Measurements from ENCODE around the gene RAD51B.

RAD51B gene

GRCh38 chr14:68539241-68539737 is 719.7 kb downstream of the RAD51B start:
- Mint-ChIP-seq H3K4me1 (ENCODE audit: low read depth) (peaks cover 2% of the 10 kb centered on the region), H3K4me3 (no peak overlapping the region), H3K36me3 (ENCODE audit: low read depth) (no peaks in the 10 kb centered on the region), H3K9me3 (no peaks in the 10 kb centered on the region), H3K27me3 (ENCODE audit: low read depth) (peaks cover 7% of the 10 kb centered on the region), H3K27ac (no peak overlapping the region)

- no peaks in the 10 kb centered on the region for H3K4me1 Mint-ChIP-seq (ENCODE audit: low read depth)
- H3K9me3 Mint-ChIP-seq = no peaks in the 10 kb centered on the region
- H3K27me3 Mint-ChIP-seq (ENCODE audit: low read depth) = peaks cover 7% of the 10 kb centered on the region
- H3K4me3 Mint-ChIP-seq = no peak overlapping the region
- H3K36me3 Mint-ChIP-seq (ENCODE audit: low read depth) = no peaks in the 10 kb centered on the region
- H3K27ac Mint-ChIP-seq = no peak overlapping the region
Measured at GRCh38 chr14:68539789-68540188, 720.2 kb downstream of the RAD51B start.

GRCh38 chr14:68541178-68541896 is 721.8 kb downstream of the RAD51B start:
- H3K36me3 Mint-ChIP-seq (ENCODE audit: low read depth) = no peaks in the 10 kb centered on the region
- no peak overlapping the region for H3K4me3 Mint-ChIP-seq
- H3K9me3 Mint-ChIP-seq = no peaks in the 10 kb centered on the region
- no peak overlapping the region for H3K27ac Mint-ChIP-seq
- H3K4me1 Mint-ChIP-seq (ENCODE audit: low read depth) = no peaks in the 10 kb centered on the region
- H3K27me3 Mint-ChIP-seq (ENCODE audit: low read depth) = no peaks in the 10 kb centered on the region

GRCh38 chr14:68542346-68542745 is 722.8 kb downstream of the RAD51B start:
- Mint-ChIP-seq H3K27me3 (ENCODE audit: low read depth) (no peaks in the 10 kb centered on the region), H3K36me3 (ENCODE audit: low read depth) (no peaks in the 10 kb centered on the region), H3K27ac (no peak overlapping the region), H3K4me1 (ENCODE audit: low read depth) (no peaks in the 10 kb centered on the region), H3K4me3 (no peak overlapping the region), H3K9me3 (no peaks in the 10 kb centered on the region)

- no peaks in the 10 kb centered on the region for H3K4me1 Mint-ChIP-seq (ENCODE audit: low read depth)
- H3K9me3 Mint-ChIP-seq = no peaks in the 10 kb centered on the region
- H3K36me3 Mint-ChIP-seq (ENCODE audit: low read depth) = no peaks in the 10 kb centered on the region
- no peaks in the 10 kb centered on the region for H3K27me3 Mint-ChIP-seq (ENCODE audit: low read depth)
- no peak overlapping the region for H3K4me3 Mint-ChIP-seq
- no peak overlapping the region for H3K27ac Mint-ChIP-seq
Measured at GRCh38 chr14:68543516-68543915, 723.9 kb downstream of the RAD51B start.

- H3K27ac Mint-ChIP-seq = no peak overlapping the region
- no peaks in the 10 kb centered on the region for H3K36me3 Mint-ChIP-seq (ENCODE audit: low read depth)
- H3K27me3 Mint-ChIP-seq (ENCODE audit: low read depth) = no peaks in the 10 kb centered on the region
- no peak overlapping the region for H3K4me3 Mint-ChIP-seq
- no peaks in the 10 kb centered on the region for H3K9me3 Mint-ChIP-seq
- no peaks in the 10 kb centered on the region for H3K4me1 Mint-ChIP-seq (ENCODE audit: low read depth)
Measured at GRCh38 chr14:68544081-68544892, 724.7 kb downstream of the RAD51B start.

- no peak overlapping the region for H3K27ac Mint-ChIP-seq
- H3K9me3 Mint-ChIP-seq = no peaks in the 10 kb centered on the region
- peaks cover 5% of the 10 kb centered on the region for H3K27me3 Mint-ChIP-seq (ENCODE audit: low read depth)
- no peaks in the 10 kb centered on the region for H3K36me3 Mint-ChIP-seq (ENCODE audit: low read depth)
- H3K4me3 Mint-ChIP-seq = no peak overlapping the region
- H3K4me1 Mint-ChIP-seq (ENCODE audit: low read depth) = no peaks in the 10 kb centered on the region
Measured at GRCh38 chr14:68546839-68547238, 727.3 kb downstream of the RAD51B start.

- Mint-ChIP-seq H3K4me3 (no peak overlapping the region), H3K36me3 (ENCODE audit: low read depth) (no peaks in the 10 kb centered on the region), H3K4me1 (ENCODE audit: low read depth) (no peaks in the 10 kb centered on the region), H3K27me3 (ENCODE audit: low read depth) (peaks cover 5% of the 10 kb centered on the region), H3K9me3 (no peaks in the 10 kb centered on the region), H3K27ac (no peak overlapping the region)
Measured at GRCh38 chr14:68547305-68548193, 728.0 kb downstream of the RAD51B start.

- H3K36me3 Mint-ChIP-seq (ENCODE audit: low read depth) = no peaks in the 10 kb centered on the region
- H3K4me3 Mint-ChIP-seq = no peak overlapping the region
- no peak overlapping the region for H3K27ac Mint-ChIP-seq
- no peaks in the 10 kb centered on the region for H3K4me1 Mint-ChIP-seq (ENCODE audit: low read depth)
- peaks cover 5% of the 10 kb centered on the region for H3K27me3 Mint-ChIP-seq (ENCODE audit: low read depth)
- H3K9me3 Mint-ChIP-seq = no peaks in the 10 kb centered on the region
Measured at GRCh38 chr14:68548194-68549076, 728.9 kb downstream of the RAD51B start.

- no peaks in the 10 kb centered on the region for H3K9me3 Mint-ChIP-seq
- no peak overlapping the region for H3K4me3 Mint-ChIP-seq
- no peaks in the 10 kb centered on the region for H3K4me1 Mint-ChIP-seq (ENCODE audit: low read depth)
- no peak overlapping the region for H3K27ac Mint-ChIP-seq
- H3K27me3 Mint-ChIP-seq (ENCODE audit: low read depth) = peaks cover 5% of the 10 kb centered on the region
- H3K36me3 Mint-ChIP-seq (ENCODE audit: low read depth) = no peaks in the 10 kb centered on the region
Measured at GRCh38 chr14:68550338-68550715, 730.7 kb downstream of the RAD51B start.

- Mint-ChIP-seq H3K4me1 (ENCODE audit: low read depth) (no peaks in the 10 kb centered on the region), H3K9me3 (no peaks in the 10 kb centered on the region), H3K27ac (no peak overlapping the region), H3K36me3 (ENCODE audit: low read depth) (no peaks in the 10 kb centered on the region), H3K27me3 (ENCODE audit: low read depth) (peaks cover 5% of the 10 kb centered on the region), H3K4me3 (no peak overlapping the region)
Measured at GRCh38 chr14:68551045-68551683, 731.6 kb downstream of the RAD51B start.

- Mint-ChIP-seq H3K4me1 (ENCODE audit: low read depth) (no peaks in the 10 kb centered on the region), H3K27me3 (ENCODE audit: low read depth) (peaks cover 5% of the 10 kb centered on the region), H3K36me3 (ENCODE audit: low read depth) (no peaks in the 10 kb centered on the region), H3K9me3 (no peaks in the 10 kb centered on the region), H3K4me3 (no peak overlapping the region), H3K27ac (no peak overlapping the region)
Measured at GRCh38 chr14:68552075-68552474, 732.5 kb downstream of the RAD51B start.

- Mint-ChIP-seq H3K36me3 (ENCODE audit: low read depth) (no peaks in the 10 kb centered on the region), H3K9me3 (no peaks in the 10 kb centered on the region), H3K4me1 (ENCODE audit: low read depth) (no peaks in the 10 kb centered on the region), H3K4me3 (no peak overlapping the region), H3K27me3 (ENCODE audit: low read depth) (peaks cover 5% of the 10 kb centered on the region), H3K27ac (no peak overlapping the region)
Measured at GRCh38 chr14:68552602-68553001, 733.0 kb downstream of the RAD51B start.

All from T-helper 1 cell treated with Interleukin-12 subunit alpha and Interleukin-12 subunit beta and Interleukin-4 antibody, amounts not matched to agents 30 μg/mL and 1 μg/mL, for 36 hours (primary cell).